Measurements from ENCODE around the gene SOAT1.
"Not testable (repeated sequence)": the region's sequence is repeated elsewhere in the genome, so short reads cannot be mapped to it uniquely, and the experiment has no call there.

SOAT1 gene

DNA sequence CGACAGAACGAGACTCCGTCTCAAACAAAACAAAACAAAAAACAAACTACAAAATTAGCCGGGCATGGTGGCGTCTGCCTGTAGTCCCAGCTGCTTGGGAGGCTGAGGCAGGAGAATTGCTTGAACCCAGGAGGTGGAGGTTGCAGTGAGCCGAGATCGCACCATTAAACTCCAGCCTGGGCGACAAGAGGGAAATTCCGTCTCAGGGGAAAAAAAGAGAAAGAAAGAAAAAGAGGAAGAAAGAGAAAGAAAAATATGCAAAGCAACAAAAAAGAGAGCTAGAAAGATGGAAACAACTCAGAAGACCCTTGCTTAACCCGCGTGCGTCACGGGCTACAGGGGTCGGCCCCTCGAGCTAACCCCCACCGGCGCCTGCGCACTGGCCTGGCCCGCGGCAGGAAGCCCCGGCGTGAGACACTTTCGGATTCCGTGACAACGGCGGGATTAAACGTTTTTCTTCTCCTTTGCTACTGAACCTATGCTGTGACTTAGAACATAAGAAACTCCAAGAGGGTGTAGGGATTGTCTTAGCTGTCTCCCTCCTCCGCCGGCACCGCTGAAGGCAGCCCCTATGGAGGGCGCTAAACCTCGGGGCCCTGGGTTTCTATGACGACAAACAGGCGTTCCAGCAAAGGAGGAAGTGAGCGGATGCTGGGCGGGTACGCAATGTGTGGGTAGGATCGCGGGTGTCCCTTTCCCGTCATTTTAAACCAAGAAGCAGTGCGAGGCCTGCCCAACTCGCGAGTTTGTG, 71.9 kb downstream of the SOAT1 start, which contains the start of gene AXDND1:
AXDND1 (plus strand) TSS at position 630 of the 751 bp plus-strand sequence. CDS start 539 bp downstream, outside the sequence.
- DNase-seq: peak; percentile 90

DNA sequence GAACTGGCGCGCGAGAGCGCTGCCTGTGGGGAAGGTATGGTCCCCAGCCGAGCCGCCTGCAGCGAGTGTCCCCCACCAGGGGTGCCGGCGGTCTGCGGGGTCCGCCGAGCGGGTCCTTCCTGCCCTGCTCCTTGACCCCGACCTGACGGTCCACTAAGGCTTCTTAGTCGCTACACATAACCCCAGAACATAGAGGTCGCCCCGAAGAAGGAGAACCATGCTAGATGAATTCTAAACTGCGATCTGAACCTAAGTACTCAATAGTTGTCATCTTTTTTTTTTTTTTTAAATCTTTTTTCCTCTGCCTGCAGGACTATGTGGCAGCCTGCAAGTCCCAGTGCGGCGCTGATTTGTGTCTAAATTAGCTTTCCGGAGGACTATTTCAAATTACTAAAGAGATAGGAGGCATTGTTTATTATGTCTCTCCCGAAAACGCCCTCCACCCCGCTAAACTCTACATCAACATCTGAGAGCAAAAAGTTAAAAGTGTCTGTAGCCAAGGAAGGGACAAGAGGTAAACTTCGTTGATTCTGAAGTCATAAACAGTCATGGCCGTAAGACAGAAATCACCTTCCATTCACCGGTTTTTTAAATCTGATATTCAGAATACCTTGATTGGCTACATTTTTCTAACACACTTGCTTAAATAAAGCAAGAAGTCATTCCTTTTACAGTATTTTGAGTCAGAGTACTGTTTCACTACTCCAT, 72.7 kb downstream of the SOAT1 start:
- DNase-seq: no peak

GRCh38 chr1:179369751-179370341, 76.2 kb downstream of the SOAT1 start:
- peak; percentile 76 for DNase-seq

DNA sequence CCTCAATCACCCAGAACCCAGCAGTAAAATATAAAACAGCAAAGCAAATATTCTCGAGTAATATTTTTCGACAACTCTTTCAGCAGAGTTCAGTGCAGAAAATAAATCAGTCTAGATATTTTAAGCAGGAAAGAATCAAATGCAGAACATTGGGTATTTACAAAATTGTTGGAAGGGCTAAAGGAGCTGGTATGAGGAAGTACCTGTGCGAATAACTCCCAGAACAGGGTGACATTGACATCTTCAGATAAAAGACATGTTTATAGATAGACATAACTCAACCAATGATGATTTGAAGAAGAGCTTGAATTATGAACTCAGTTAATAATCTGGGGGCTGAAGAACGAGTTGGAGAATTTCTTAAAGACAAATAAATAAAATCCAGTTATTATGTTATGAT, 78.6 kb downstream of the SOAT1 start:
- DNase-seq: no peak

DNA sequence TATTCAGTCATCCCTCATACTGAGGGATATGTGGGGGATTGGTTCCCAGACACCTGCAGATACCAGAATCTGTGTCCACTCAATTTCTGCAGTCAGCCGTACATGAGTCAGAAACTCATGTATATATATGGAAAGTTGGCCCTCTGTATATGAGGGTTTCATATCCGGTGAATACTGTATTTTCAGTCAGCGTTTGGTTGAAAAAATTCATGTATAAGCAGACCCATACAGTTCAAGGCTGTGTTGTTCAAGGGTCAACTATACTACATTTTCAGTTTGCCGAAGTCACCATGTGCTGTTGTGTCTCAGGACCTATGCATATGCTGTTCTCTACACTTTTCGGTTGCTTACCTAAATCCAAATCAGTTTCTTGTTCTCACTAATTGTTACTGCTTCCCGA, 82.6 kb downstream of the SOAT1 start:
- no peak for DNase-seq

GRCh38 chr1:179380299-179380698, 86.7 kb downstream of the SOAT1 start:
- DNase-seq: no peak

DNA sequence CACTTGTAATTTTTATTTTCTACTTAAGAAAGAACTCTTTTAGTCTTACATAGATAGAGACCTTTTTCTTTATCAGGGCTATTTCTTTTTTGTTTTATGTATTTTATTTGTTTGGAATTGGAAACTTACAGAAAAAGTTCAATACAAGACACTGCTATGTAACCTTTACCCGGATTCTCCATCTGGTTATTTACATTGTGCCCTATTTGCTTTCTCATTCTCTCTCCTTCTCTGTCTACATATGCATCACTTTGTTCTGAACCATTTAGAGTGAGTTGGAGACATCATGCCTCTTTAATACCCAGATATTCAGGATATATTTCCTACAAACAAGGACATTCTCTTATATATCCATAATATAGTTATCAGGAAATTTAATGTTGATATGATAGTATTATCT, 90.4 kb downstream of the SOAT1 start:
- no peak for DNase-seq

- no peak for DNase-seq
Measured at GRCh38 chr1:179385510-179385909, 91.9 kb downstream of the SOAT1 start.

GRCh38 chr1:179393721-179394120, 100.1 kb downstream of the SOAT1 start:
- DNase-seq: no peak

- not testable (repeated sequence) for DNase-seq
Measured at GRCh38 chr1:179399399-179399798, 105.8 kb downstream of the SOAT1 start.

All from fibroblast of upper back skin (primary cell).